ENCODE results near the gene SEC23A.
"Not testable (repeated sequence)": the region's sequence is repeated elsewhere in the genome, so short reads cannot be mapped to it uniquely, and the experiment has no call there.

The SEC23A gene

DNA sequence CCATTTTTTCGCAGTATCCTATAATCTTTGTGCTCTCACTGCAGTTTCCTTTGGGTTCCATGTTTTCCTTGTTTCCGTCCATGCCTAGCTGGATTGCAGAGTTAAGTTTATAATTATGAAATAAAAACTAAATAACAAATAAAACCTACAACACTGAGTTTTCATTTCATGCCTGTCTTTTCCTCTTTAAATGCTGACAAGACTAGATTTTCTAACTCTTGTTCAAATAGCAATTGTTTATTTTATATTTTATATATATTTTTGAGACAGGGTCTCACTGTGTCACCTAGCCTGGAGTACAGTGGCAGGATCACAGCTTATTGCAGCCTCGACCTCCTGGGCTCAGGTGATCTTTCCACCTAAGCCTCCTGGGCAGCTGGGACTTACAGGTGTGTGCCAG is 5.8 kb upstream of the SEC23A start:
- H3K27me3 ChIP-seq = no peaks in the 10 kb centered on the region
- H3K36me3 ChIP-seq = no peaks in the 10 kb centered on the region
- H3K27ac ChIP-seq = no peak overlapping the region
- TF ChIP-seq, protein P1, sequence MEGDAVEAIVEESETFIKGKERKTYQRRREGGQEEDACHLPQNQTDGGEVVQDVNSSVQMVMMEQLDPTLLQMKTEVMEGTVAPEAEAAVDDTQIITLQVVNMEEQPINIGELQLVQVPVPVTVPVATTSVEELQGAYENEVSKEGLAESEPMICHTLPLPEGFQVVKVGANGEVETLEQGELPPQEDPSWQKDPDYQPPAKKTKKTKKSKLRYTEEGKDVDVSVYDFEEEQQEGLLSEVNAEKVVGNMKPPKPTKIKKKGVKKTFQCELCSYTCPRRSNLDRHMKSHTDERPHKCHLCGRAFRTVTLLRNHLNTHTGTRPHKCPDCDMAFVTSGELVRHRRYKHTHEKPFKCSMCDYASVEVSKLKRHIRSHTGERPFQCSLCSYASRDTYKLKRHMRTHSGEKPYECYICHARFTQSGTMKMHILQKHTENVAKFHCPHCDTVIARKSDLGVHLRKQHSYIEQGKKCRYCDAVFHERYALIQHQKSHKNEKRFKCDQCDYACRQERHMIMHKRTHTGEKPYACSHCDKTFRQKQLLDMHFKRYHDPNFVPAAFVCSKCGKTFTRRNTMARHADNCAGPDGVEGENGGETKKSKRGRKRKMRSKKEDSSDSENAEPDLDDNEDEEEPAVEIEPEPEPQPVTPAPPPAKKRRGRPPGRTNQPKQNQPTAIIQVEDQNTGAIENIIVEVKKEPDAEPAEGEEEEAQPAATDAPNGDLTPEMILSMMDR (IDR thresholded peaks at IDR 0.05) = no peak
- no peak overlapping the region for H3K4me3 ChIP-seq
- no peak for DNase-seq
- intact Hi-C loops (cut with DNase I; ENCODE audit: low total_unique reads) = loop anchor here (5.0 kb wide), 1 partner anchor 64 kb away; the partner anchor contains the start of gene TRAPPC6B
- H3K4me1 ChIP-seq = peaks cover 0 to 13% (median 8%) of the 10 kb centered on the region in 4 donors
- no peaks in the 10 kb centered on the region for H3K9me3 ChIP-seq

DNA sequence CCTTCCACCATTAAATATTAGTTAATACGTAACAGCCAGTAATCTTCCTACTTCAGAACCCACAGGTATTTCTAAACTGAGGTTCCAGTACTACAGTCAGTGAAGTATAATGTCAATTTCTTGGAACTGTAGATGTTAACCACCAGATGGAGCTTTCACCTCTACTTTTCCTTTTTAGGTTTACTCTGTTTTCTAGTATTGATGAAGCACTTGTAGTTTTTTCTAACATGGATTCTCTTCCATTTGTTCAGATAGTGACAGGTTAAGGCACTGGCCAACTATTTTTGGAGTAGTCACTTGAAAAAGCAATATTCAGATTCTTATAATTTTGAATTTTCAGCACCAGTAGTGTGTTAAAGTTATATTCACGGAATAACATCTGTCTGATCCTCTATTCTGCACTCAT is 4.6 kb upstream of the SEC23A start:
- Histone ChIP-seq H3K36me3 (no peaks in the 10 kb centered on the region), H3K27ac (no peak overlapping the region), H3K4me1 (peaks cover 0 to 14% (median 9%) of the 10 kb centered on the region in 4 donors), H3K9me3 (no peaks in the 10 kb centered on the region), H3K27me3 (no peaks in the 10 kb centered on the region), H3K4me3 (no peak overlapping the region)
- intact Hi-C loops (cut with DNase I; ENCODE audit: low total_unique reads) = loop anchor here (5.0 kb wide), 1 partner anchor 65 kb away; the partner anchor contains the start of gene TRAPPC6B
- TF ChIP-seq, protein P1 (IDR thresholded peaks at IDR 0.05) = no peak
- no peak for DNase-seq

DNA sequence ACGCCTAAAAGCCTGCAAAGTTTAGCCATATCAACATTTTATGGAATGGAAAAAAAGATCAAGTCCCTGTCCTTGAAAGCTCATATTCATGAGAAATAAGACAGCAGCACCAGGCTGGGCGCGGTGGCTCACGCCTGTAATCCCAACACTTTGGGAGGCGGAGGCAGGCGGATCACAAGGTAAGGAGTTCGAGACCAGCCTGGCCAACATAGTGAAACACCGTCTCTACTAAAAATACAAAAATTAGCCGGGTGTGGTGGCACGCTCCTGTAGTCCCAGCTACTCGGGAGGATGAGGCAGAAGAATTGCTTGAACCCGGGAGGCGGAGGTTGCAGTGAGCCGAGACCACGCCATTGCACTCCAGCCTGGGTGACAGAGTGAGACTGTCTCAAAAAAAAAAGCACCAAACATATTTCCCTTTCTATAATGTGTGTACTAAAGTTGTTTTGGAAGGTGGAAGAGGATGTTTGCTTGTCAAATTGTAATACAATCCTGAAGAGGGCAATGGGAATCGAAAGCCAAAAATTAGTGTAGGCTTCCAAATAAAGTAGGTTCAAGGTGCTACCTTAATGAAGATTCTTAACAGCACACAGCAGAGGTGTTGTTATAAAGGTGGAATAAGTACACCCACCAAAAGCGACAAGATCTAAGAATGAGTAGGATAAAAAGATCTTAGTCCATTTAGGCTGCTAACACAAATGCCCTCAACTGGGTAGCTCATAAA is 1.2 kb upstream of the SEC23A start:
- H3K4me3 ChIP-seq = peak overlapping the region; percentile 95 to 99
- not testable (repeated sequence) for H3K9me3 ChIP-seq, DNase-seq, H3K36me3 ChIP-seq, H3K27me3 ChIP-seq
- H3K4me1 ChIP-seq = peaks cover 0 to 39% (median 12%) of the 10 kb centered on the region in 4 donors
- peak overlapping the region; percentile 99 for H3K27ac ChIP-seq
- intact Hi-C loops (cut with DNase I; ENCODE audit: low total_unique reads) = loop anchor here (5.0 kb wide), 1 partner anchor 328 kb away; the partner anchor contains the start of gene FBXO33

DNA sequence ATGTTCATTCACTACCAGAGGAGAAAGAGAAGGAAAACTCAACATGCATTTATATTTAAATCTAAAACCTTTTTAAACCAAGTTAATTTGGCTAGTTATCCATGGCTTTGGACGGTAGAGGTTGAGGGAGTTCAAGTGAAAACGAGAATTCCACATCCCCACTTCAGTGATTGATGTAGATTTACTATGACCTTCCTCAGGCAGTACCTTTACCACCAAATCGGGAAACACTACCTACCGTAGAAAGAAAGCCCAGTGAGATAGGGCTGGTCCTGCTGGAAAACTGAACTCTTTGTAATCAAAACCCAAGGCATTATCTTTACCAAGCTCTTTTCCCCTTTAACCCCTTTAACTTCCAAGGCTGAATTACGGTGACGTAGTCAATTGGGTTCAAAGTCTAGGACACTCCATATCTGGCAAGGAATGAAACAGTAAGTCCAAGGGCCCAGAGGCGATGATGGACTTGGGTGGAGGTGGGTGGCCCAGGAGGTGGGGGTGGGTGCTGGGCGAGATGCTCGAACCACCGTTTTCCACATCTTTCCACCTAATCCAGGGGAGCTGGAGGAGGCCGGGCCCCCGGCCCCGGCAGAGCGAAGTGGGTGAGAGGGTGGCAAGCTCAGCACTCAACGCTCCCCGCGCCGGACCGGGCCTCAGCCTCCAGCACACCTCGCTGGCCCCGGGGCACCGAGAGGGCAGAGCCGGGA is 618 bp downstream of the SEC23A start:
- intact Hi-C loops (cut with DNase I; ENCODE audit: low total_unique reads) = loop anchor here (5.0 kb wide), 1 partner anchor 330 kb away; the partner anchor contains the start of gene FBXO33
- Histone ChIP-seq H3K27ac (peak overlapping the region; percentile 99), H3K27me3 (no peaks in the 10 kb centered on the region), H3K4me3 (peak overlapping the region; percentile 95 to 99), H3K36me3 (no peaks in the 10 kb centered on the region), H3K4me1 (peaks cover 0 to 52% (median 12%) of the 10 kb centered on the region in 4 donors), H3K9me3 (no peaks in the 10 kb centered on the region)
- DNase-seq = no peak
- TF ChIP-seq, protein P1 (IDR thresholded peaks at IDR 0.05) = no peak

GRCh38 chr14:39099748-39100147 is 3.3 kb downstream of the SEC23A start:
- no peak for DNase-seq

GRCh38 chr14:39099215-39099614 is 3.8 kb downstream of the SEC23A start:
- DNase-seq; intact Hi-C loops (cut with DNase I; ENCODE audit: low total_unique reads); H3K27me3 ChIP-seq; H3K9me3 ChIP-seq; H3K4me3 ChIP-seq; H3K27ac ChIP-seq: not testable (repeated sequence)
- Histone ChIP-seq H3K4me1 (peaks cover 0 to 63% (median 12%) of the 10 kb centered on the region in 4 donors), H3K36me3 (peaks cover 7 to 16% (median 14%) of the 10 kb centered on the region in 3 donors)

More at GRCh38 chr14:39099748-39100147, 3.3 kb downstream of the SEC23A start:
- Histone ChIP-seq H3K4me3 (no peak overlapping the region), H3K27me3 (no peaks in the 10 kb centered on the region), H3K36me3 (peaks cover 3 to 15% (median 11%) of the 10 kb centered on the region in 3 donors), H3K4me1 (peaks cover 0 to 65% (median 14%) of the 10 kb centered on the region in 4 donors), H3K27ac (no peak overlapping the region), H3K9me3 (no peaks in the 10 kb centered on the region)
- intact Hi-C loops (cut with DNase I; ENCODE audit: low total_unique reads) = loop anchor here (5.0 kb wide), 1 partner anchor 333 kb away; the partner anchor contains the start of gene FBXO33
- TF ChIP-seq, protein P1 (IDR thresholded peaks at IDR 0.05) = no peak
